HL-60 (cell line): ENCODE measurements around the gene RAB26.

Experiments used
- DNase-seq, 2 experiments: peaks; one replicate each; pipeline ENCODE4 v3.0.0-alpha.2; 2010 to 2020; ENCODE audit warnings: low read depth in 1 of 2, low spot score in 1 of 2
- H3K27ac ChIP-seq: fragments of 250-450 bp; sonication (Bioruptor Pico); replicated peaks from 2 replicates; pipeline ENCODE4 v1.5.1; 2020; ENCODE audit warnings: mild to moderate bottlenecking, moderate library complexity
- H3K27me3 ChIP-seq: fragments of 250-450 bp; sonication (Bioruptor Pico); 2 replicates; pipeline ENCODE4 v1.5.1; 2021; ENCODE audit warnings: mild to moderate bottlenecking, moderate library complexity; ENCODE audit not compliant: insufficient read depth, poor library complexity, severe bottlenecking
- H3K4me3 ChIP-seq: replicated peaks from 2 replicates; pipeline ENCODE4 v1.5.1; 2011; ENCODE audit warnings: mild to moderate bottlenecking, control low read depth, low read length; ENCODE audit not compliant: insufficient read depth
- GABPA ChIP-seq: IDR thresholded peaks from 2 replicates; pipeline ENCODE4 v1.6.1; 2012; ENCODE audit warnings: low read depth
- POLR2AphosphoS5 ChIP-seq: IDR thresholded peaks from 2 replicates; pipeline ENCODE4 v1.6.1; 2012; ENCODE audit warnings: low read depth
- SPI1 ChIP-seq: IDR thresholded peaks from 2 replicates; pipeline ENCODE4 v1.6.1; 2012; ENCODE audit warnings: low read depth, mild to moderate bottlenecking, borderline replicate concordance
- TF ChIP-seq, protein P1 (sequence below): IDR thresholded peaks from one replicate; pipeline ENCODE4 v1.5.1; 2011; ENCODE audit warnings: low read length, control low read depth, inconsistent platforms; ENCODE audit not compliant: insufficient read depth
- TF ChIP-seq, protein P2 (sequence below): IDR thresholded peaks from 2 replicates; pipeline ENCODE4 v1.6.1; 2012; ENCODE audit warnings: low read depth; ENCODE audit not compliant: insufficient replicate concordance

The RAB26 gene

DNA sequence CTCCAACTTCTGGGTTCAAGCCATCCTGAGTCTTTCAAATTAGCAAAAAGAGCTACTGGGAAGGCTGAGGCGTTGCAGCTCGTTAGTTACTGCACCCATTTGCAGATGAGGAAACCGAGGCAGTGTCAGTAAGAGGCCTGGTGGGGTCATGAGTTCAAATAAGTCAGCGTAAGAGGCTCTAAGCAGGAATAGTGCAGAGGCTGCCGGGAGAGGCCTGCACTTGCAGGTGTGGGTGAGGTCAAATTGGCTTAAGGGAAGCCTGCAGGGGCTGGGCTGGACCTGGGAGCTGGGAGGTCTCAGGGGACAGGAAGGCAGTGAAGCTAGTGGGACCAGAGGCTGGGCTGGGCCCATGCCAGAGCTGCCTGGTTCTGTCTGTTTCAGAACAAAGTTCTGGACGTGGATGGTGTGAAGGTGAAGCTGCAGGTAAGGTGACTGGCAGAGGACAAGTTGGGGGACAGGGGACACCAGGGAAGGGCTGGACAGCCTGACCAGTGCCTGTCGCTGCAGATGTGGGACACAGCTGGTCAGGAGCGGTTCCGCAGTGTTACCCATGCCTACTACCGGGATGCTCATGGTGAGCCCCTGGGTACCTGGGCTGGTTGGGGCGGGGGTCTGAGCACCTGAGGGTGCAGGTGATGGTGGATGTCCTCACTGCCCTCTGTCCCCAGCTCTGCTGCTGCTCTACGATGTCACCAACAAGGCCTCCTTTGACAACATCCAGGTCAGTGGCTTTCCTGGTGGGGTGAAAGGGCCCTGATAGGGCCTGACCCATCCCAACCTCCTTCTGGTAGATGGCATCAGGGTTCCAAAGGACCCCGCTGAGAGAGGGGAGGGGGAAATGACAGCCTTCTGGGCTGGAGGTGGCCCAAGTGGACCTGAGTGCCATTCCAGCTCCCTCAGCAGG lies 3.0 kb downstream of the RAB26 start:
- Histone ChIP-seq H3K27me3 (no peaks in the 10 kb centered on the region), H3K4me3 (no peak overlapping the region), H3K27ac (no peak overlapping the region)
- TF ChIP-seq POLR2AphosphoS5: peak; percentile 61
- TF ChIP-seq, protein P1, sequence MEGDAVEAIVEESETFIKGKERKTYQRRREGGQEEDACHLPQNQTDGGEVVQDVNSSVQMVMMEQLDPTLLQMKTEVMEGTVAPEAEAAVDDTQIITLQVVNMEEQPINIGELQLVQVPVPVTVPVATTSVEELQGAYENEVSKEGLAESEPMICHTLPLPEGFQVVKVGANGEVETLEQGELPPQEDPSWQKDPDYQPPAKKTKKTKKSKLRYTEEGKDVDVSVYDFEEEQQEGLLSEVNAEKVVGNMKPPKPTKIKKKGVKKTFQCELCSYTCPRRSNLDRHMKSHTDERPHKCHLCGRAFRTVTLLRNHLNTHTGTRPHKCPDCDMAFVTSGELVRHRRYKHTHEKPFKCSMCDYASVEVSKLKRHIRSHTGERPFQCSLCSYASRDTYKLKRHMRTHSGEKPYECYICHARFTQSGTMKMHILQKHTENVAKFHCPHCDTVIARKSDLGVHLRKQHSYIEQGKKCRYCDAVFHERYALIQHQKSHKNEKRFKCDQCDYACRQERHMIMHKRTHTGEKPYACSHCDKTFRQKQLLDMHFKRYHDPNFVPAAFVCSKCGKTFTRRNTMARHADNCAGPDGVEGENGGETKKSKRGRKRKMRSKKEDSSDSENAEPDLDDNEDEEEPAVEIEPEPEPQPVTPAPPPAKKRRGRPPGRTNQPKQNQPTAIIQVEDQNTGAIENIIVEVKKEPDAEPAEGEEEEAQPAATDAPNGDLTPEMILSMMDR: no peak
- peak in 1 of 2 experiments; percentile 38 for DNase-seq

DNA sequence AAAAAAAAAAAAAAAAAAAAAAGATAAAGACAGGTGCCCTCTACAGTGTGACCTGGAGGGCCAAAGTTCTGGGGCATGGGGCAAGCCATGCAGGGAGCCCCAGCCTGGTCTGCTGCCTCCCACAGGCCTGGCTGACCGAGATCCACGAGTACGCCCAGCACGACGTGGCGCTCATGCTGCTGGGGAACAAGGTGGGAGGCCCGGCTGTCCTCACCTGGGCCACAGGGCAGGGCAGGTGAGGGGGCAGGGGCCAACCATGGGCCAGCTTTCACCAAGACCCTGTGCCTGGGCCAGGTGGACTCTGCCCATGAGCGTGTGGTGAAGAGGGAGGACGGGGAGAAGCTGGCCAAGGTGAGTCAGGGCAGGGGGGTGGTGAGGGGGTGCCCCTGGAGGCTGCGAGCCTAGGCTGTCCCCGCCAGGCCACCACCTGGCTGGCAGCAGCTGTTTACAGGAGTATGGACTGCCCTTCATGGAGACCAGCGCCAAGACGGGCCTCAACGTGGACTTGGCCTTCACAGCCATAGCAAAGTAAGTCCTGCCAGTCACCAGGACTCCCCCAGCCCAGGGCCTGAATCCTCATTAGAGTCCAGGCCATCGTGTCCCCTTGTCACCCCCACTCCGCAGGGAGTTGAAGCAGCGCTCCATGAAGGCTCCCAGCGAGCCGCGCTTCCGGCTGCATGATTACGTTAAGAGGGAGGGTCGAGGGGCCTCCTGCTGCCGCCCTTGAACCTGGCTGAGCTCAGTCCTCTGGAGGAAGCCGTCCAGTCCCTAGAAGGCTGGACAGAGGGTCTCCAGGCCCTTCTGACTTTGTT lies 4.5 kb downstream of the RAB26 start:
- TF ChIP-seq, protein P1: no peak
- peak; percentile 91; the same call in 1 of the 2 replicates for TF ChIP-seq POLR2AphosphoS5
- Histone ChIP-seq H3K27me3 (no peaks in the 10 kb centered on the region), H3K4me3 (peak overlapping the region; percentile 75), H3K27ac (peak overlapping the region; percentile 90)
- peak in 1 of 2 experiments; percentile 59 for DNase-seq

DNA sequence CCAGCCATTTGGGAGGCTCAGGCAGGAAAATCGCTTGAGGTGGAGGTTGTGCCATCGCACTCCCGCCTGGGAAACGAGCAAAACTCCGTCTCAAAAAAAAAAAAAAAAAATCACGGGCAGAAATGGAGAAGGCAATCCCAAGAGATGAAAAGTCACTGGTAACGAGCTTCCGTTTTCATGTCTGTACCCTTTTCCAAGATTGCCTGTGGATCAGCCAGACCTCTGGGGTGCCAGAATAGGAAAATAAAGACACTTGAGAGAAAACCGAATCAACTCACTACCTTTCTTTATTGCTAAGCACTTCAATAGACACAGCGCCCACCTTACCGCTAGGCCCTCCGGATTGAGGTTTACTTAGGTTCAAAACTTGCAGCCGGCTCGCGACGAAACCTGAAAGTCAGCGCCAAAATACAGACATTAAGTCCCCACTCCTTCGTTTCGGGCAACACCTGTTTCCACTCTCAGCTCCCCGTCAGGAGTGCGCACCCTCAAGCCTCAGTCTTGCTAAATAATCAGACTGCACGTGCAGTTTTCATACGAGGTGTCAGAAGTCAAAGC lies 6.2 kb downstream of the RAB26 start:
- peak overlapping the region; percentile 90 for H3K27ac ChIP-seq
- TF ChIP-seq GABPA: no peak
- no peak for TF ChIP-seq POLR2AphosphoS5
- TF ChIP-seq, protein P1: no peak
- TF ChIP-seq, protein P2, sequence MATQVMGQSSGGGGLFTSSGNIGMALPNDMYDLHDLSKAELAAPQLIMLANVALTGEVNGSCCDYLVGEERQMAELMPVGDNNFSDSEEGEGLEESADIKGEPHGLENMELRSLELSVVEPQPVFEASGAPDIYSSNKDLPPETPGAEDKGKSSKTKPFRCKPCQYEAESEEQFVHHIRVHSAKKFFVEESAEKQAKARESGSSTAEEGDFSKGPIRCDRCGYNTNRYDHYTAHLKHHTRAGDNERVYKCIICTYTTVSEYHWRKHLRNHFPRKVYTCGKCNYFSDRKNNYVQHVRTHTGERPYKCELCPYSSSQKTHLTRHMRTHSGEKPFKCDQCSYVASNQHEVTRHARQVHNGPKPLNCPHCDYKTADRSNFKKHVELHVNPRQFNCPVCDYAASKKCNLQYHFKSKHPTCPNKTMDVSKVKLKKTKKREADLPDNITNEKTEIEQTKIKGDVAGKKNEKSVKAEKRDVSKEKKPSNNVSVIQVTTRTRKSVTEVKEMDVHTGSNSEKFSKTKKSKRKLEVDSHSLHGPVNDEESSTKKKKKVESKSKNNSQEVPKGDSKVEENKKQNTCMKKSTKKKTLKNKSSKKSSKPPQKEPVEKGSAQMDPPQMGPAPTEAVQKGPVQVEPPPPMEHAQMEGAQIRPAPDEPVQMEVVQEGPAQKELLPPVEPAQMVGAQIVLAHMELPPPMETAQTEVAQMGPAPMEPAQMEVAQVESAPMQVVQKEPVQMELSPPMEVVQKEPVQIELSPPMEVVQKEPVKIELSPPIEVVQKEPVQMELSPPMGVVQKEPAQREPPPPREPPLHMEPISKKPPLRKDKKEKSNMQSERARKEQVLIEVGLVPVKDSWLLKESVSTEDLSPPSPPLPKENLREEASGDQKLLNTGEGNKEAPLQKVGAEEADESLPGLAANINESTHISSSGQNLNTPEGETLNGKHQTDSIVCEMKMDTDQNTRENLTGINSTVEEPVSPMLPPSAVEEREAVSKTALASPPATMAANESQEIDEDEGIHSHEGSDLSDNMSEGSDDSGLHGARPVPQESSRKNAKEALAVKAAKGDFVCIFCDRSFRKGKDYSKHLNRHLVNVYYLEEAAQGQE: no peak
- TF ChIP-seq SPI1: no peak
- H3K4me3 ChIP-seq: peak overlapping the region; percentile 75
- no peaks in the 10 kb centered on the region for H3K27me3 ChIP-seq
- peak in 1 of 2 experiments; percentile 37 for DNase-seq

DNA sequence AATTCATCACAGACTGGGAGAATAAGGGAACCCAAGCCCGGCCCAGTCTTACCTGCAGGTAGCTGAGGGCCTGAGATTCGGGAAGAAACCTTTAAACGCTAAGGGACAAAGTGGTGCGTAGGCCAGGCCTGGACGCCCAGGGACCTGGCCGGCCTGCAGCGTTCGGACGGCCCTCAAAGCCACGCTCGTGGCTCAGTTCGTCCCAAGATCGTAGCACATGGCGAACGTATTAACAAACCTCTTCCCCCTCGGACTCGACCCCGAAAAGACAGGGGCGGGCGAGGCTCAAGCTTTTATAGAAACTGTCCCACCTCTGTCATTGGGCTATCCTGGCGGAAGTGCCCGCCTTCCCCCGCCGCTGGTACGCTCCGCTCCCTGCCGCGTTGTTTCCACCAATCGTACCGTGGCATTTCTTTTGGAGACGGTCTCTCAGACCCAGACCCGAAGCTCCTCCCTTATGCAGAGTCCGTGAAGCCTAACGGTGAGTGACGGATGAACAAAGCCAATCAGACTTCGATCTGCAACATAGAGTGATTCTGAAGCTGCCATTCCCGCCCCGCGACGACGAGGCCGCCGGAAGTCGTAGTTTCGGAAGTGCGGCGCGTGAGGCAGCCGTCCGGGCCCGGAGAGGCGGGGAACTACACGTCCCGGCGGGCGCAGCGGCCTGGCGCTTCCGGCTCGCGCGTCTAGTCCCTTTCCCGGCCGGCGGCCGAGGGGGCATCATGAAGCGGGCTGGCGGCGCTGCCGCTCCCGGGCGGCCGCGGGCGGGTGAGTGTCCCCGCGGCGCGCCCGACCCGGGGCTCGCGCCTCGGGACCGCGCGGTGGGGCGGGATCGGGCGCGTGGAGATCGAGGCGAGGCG lies 6.9 kb downstream of the RAB26 start, which contains the start of gene TRAF7:
TSS of gene TRAF7 (plus strand) at position 692 of the 860 bp plus-strand sequence. CDS start 8,139 bp downstream, outside the sequence.
- DNase-seq: peak; percentile 100
- H3K27ac ChIP-seq: peak within 1 kb of the TSS; percentile 94
- H3K4me3 ChIP-seq: peak within 1 kb of the TSS; percentile 88
- no peaks in the 10 kb centered on the region for H3K27me3 ChIP-seq
- TF ChIP-seq GABPA (peak; percentile 91), SPI1 (peak; percentile 49; the same call in 1 of the 2 replicates), POLR2AphosphoS5 (peak; percentile 99)
- TF ChIP-seq, protein P1: no peak
- TF ChIP-seq, protein P2: peak; percentile 81
